GM12872 (cell line): ENCODE measurements around the gene TOP2B.

Source experiments
- CTCF ChIP-seq: IDR thresholded peaks from 3 replicates; pipeline ENCODE4 v1.5.1; 2011; ENCODE audit warnings: low read depth, mild to moderate bottlenecking, low read length, moderate library complexity; ENCODE audit not compliant: insufficient read depth

TOP2B gene

GRCh38 chr3:25574172-25574765 lies 90.4 kb downstream of the TOP2B start:
- no peak for TF ChIP-seq CTCF

- no peak for TF ChIP-seq CTCF
Observed at GRCh38 chr3:25573386-25574171, 91.1 kb downstream of the TOP2B start.

- TF ChIP-seq CTCF = no peak
Observed at GRCh38 chr3:25572919-25573385, 91.8 kb downstream of the TOP2B start.

GRCh38 chr3:25572336-25572735 lies 92.4 kb downstream of the TOP2B start:
- TF ChIP-seq CTCF = no peak

- TF ChIP-seq CTCF = no peak
Observed at GRCh38 chr3:25571285-25571684, 93.4 kb downstream of the TOP2B start.

- TF ChIP-seq CTCF = no peak
Observed at GRCh38 chr3:25568525-25569078, 96.1 kb downstream of the TOP2B start.

GRCh38 chr3:25567806-25568524 lies 96.7 kb downstream of the TOP2B start:
- no peak for TF ChIP-seq CTCF
